ENCODE measurements around the gene TP53I13.

The TP53I13 gene

DNA sequence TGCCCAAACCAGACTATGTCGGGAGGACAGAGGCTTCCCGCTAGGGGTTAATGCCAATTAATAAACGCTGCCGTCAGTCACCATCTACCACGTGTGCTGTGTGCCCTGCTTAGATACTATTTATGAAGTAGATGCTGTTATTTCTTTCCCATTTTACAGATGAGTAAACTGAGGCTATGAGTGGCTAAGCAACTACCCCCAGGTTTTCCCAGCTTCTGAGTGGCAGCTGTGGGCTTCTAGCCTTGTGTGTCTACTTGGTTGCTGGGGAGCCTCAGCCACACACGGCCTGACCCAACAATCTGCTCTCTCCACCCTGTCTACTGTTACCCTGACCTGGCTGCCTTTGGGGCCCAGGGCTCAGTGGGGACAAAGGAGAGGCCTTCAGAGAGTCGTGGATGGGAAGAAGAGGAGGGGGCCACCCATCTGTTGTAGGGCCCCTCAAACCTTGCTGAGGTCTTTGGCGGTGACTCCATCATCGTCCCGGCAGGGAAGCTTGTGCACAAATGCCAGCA lies 13.8 kb downstream of the TP53I13 start:
- DNase-seq: no peak

GRCh38 chr17:29582772-29583171 lies 14.3 kb downstream of the TP53I13 start:
- peak; percentile 36 for DNase-seq

DNA sequence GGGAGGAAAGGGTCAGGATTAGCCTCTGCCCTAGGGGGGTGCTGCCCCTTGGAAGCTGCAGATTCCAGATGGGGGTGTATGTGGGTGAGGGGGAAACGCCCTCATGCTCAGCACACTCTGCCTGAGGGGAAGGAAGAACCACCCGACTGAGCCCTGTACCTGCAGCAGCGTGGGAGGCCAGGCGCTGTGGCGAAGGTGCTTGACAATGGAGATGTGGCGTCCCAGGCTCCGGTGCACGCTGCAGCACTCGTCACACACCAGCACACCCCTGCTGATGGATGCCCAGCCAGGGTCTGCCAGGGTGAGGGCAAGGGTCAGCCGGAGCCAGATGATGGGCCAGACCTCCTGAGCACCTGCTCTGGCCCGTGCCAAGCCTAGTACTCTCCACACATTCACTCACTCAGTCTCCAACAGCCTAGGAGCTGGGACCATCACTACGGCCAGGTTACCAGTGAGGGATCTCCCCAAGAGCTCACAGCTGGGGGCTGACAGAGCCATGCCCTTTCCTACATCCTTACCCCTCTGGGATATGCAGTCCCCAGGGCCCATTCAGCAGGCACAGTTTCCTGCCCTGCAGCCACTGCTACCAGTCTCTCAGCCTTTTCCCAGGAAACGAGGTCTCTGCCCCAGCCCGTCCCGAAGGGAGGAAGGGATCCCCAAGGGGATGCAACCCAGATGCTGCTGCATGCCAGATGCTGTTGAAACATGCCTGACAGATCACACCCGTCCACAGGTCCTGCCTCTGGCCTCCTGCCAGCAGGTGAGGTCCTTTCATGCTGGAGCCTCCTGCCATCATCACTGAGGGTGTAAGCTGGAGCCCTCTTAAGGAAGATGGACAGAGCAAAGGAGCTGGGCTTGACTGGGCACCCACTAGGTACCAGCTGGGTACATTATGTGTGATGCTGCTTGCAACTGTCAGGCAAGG lies 15.1 kb downstream of the TP53I13 start:
- peak; percentile 22 for DNase-seq

DNA sequence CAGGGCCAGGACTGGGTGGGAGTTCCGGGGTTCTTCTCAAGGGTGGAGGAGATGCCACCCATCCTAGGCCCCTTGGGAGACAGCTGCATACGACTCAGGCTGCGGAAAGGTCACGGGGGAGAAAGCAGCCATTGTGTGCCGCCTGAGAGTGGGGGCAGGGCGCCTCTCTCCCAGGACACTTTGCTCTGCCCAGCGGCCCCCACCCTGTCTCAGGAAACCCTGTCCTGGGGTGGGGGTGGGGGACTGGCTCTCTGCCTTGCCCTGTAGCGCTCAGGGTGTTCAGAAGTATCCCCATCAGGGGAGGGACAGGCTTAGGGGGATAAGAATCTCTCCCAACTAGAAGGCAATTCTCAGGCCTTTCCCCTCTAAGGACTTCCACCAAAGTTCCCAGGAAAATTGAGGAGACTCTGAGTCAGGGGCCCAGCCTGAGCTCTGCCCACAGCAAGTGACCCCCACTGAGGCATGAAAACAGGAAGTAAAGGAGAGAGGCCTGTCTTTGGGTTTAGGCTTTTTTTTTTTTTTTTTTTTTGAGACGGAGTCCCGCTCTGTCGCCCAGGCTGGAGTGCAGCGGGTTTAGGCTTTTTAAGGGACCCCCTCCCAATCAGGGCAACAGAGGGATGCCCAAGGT lies 16.1 kb downstream of the TP53I13 start:
- peak; percentile 25 for DNase-seq

- peak; percentile 55 for DNase-seq
These were observed 16.7 kb downstream of the TP53I13 start for GRCh38 chr17:29585080-29585751.

- peak; percentile 16 for DNase-seq
These were observed 18.4 kb downstream of the TP53I13 start for GRCh38 chr17:29586676-29587469.

DNA sequence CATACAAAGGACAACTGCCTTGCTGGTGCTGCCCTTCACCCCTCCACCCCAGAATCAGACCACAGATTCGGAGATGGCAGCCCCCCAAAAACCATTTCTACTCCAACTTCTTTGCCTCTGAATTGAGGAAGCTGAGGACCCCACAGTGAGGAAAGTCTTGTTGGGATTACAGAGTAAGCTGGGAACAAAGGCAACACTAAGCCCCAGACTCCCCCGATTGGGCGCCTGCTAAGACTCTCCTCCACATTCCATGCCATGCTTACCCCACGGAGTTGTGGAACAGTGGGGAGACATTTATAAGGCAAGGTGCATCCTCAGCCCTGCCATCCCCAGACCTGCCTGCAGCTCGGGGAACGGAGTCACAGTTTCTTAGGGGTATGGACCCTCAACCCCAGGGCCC lies 19.1 kb downstream of the TP53I13 start:
- no peak for DNase-seq

DNA sequence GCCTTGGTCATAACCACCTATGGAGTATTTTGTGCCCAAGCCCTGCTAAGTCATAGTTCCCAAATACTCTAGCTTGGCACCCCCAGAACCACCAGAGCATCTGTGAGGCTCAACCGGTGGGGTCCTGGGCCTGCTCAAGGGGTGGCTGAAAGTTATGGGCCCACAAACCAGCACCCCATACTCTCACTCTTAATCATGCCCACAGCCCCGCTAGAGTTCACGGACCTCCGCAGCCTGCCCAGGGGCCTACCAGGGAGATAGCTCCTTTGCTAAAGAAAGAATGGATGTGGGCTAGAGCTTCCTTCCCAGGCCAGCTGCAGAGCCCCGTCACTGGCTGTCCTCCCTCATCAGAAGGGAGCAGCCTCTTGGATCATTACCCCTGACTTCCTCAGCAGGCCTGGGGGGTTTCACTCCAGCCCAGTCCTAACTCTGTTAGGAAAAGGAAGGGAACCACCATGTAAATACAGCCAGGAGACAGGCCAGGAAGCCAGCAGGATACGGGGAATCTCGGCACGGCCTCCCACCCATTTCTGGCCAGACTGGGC lies 19.6 kb downstream of the TP53I13 start:
- DNase-seq: peak; percentile 30

GRCh38 chr17:29588562-29589411 lies 20.3 kb downstream of the TP53I13 start:
- DNase-seq: peak; percentile 48

DNA sequence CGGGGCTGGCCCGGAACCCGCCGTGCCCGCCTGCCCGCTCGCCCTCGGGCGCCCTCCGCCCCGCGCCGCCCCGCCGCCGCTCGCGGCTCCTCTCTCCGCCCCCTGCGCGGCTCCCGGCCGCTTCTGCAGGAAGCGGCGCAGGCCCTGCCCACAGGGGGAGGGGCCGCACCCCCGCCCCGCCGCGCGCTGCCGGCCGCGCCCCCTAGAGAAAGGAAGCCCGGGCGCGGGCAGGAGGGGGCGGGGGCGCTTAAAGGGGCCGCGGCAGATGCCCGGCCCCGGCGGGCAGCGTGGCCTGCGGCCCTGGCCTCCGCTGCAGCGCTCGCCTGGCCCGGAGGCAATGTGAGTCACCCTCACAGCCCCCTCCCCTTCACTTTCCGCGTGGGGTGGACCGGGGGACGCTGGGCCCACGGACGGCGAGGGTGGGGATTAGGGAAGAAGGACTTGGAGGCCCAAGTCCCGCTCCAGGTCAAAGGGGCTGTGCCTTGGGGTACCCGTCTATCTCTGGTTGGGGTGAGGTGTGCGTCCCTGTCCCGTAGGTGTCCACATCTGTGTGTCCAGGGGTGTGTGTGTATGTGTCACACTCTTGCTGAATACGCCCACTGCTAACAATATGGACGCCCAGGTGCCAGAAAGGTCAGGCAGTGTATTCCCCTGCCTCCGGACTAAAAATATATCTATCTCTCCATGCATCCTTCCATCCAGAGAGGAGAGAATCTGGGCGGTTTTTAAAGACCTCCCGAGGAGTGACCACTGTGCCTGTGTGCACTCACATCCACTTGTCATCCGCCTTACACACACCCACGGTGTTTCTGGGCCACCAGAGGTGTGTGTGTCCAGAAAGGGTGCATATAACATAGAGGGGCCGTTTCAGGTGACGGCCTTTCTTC lies 21.3 kb downstream of the TP53I13 start, which contains the start of gene GIT1:
TSS of gene GIT1 (minus strand) at position 125 of the 887 bp plus-strand sequence. CDS start 270 bp downstream, outside the sequence.
- peak; percentile 89 for DNase-seq

DNA sequence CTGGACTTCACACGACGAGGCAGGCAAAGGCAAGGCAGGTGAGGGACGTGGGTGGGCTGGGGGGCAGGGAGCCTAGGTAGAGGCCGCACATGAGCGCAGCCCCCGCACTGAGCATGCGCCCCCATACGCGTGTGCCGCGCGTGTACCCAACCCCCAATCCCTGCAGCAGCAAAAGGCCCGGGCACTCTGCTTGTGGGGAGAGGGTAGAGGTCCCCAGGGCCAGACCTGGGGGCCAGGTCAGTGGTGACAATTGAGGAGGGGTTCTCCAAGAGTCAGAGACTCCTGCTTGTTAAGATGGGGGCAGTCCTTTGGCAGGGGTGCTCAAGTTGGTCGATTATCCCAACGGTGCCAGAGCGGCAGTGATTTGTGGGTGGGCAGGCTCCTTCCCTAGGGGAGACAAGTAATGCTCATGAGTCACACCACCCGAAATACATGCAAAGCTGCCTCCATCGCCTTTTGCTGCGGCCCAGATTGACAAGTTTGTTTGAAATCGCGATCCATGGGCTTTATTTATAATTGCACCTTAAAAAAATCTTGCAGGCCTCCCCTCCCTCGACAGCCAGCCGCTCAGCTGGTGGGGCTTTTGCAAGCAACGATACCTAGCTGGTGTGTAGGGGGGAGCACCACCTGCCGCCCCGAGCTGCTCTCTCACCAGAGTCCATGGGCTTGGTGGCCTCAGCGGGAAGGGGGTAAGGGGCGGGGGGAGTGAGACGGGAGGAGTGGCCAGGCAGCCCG lies 22.1 kb downstream of the TP53I13 start:
- DNase-seq: peak; percentile 78

DNA sequence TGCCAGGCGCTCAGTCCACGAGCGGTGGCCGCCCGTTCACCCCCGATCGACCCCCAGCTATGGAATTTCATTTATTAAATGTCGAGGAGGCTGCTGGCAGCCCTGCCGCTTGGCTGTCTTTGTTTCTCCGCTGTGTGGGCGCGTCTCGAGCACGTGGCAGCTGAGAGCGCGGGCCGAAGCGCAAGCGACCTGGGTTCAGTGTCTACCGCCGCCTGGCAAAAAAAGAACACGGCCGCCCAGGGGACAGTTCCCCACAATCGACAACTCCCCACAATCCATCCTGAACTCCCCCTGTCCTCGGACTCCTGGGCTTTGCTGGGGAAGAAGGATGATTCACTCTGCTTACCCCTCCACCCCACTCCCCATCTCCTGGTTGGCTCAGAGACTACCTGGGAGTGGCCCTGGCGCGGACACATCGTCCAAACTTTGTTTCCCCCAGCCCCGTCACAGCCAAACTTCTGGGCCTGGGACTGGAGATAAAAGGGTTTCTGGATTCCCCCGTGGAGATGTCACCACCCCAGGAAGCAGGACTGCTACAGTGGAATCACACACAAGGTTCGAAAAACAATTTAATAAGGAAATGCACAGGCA lies 22.7 kb downstream of the TP53I13 start:
- no peak for DNase-seq

GRCh38 chr17:29591737-29592608 lies 23.5 kb downstream of the TP53I13 start:
- peak; percentile 95 for DNase-seq

DNA sequence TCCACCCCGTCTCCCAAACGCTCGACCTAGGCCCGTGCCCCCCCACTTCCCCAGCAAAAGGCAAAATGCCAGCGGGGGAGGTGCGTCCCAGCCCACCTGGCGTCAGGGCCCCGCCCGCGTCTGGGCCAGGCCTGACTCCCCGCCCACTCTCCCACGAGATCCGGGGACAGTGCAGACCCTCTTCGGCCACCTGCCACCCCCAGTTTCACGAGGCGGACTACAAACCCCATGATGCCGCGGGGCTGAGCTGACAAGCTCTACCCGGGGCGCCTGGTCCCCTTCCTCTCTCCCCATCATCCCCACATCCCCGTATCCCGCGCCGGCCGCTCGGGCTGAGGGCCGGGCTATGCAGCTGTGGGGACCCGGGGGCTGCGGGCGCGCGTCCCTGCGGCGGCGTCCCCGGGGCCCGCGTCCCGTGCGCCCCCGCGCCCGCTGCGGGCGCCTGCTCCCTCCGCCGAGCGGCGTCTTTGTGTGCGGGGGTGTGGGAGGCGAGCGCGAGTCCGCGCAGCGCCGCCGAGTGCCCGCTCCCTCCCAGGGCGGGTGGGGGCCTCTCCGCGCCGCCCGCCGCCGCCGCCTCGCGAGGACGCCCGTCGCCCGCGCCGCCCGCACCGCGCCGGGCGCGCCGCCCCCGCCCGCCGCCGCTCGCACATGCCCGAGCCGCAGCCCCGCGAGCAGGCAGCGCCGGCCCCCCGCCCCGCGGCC lies 24.5 kb downstream of the TP53I13 start, which contains the start of gene ANKRD13B:
TSS of gene ANKRD13B (plus strand) at position 283 of the 702 bp plus-strand sequence. CDS start 490 bp downstream, outside the sequence.
- peak; percentile 73 for DNase-seq

DNA sequence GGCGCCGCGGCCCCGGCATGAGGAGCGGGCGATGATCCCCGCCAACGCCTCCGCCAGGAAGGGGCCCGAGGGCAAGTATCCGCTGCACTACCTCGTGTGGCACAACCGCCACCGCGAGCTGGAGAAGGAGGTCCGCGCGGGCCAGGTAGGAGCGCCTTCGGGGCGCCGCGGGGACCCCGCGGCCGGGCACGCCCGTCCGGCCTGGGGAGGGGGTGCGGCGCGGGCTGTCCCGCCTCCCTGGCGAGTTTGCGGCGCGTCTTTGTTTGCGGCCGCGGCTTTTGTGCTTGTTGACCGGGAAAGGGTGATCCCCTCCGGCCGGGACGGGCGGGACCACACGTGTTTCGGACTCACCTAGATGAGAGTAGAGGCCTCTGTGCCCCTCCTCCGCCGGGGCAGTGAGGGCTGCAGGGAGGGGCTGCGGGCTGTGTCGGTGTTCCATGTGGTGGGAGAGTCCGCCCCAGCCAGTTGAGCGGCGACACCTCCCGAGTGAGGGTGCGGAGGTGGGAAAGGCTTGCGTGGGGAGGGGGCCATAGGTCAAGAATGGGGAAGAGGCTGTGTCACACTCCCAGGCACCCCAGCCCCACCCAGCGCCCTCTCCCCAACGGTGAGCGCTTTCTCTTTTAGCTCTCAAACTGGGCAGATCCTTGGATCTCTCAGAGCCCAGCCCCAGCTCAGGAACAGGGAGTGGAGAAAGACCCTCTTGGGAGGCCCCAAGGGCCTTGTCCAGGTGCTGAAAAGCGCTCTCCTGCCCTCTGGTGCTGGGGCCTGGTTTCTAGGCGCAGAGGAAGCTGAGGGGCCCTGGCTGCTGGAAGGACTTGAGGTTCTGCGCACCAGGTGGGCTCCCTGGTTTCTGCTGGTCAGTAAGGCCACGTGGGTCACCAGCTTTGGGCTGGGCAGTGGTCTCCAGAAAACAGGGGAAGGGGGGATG lies 25.4 kb downstream of the TP53I13 start:
- DNase-seq: peak; percentile 23
